Measurements from ENCODE around the gene ATP11C.
A peak's percentile ranks its signal among the peaks of the same experiment; 100 is the strongest.

ATP11C gene

GRCh38 chrX:139949703-139950102 is 16.9 kb upstream of the ATP11C start:
- no peak overlapping the region for H3K4me2 ChIP-seq (ENCODE audit: low read length)
- no peaks in the 10 kb centered on the region for H3K4me1 ChIP-seq (ENCODE audit: control insufficient read depth, insufficient read depth, low read length)
- no peaks in the 10 kb centered on the region for H3K36me3 ChIP-seq (ENCODE audit: insufficient read depth, low read length)
- no peak overlapping the region for H3K9ac ChIP-seq (ENCODE audit: low read depth, low read length)
- no peak overlapping the region for H3K4me3 ChIP-seq (ENCODE audit: low read length)
- H3K27me3 ChIP-seq (ENCODE audit: control insufficient read depth, insufficient read depth, low read length), result no peaks in the 10 kb centered on the region
- H3K9me3 ChIP-seq (replicated peaks; ENCODE audit: low read length), result no peaks in the 10 kb centered on the region

GRCh38 chrX:139945075-139945474 is 12.2 kb upstream of the ATP11C start:
- no peaks in the 10 kb centered on the region for H3K27me3 ChIP-seq (ENCODE audit: control insufficient read depth, insufficient read depth, low read length)
- no peak overlapping the region for H3K4me2 ChIP-seq (ENCODE audit: low read length)
- no peak overlapping the region for H3K4me3 ChIP-seq (ENCODE audit: low read length)
- H3K4me1 ChIP-seq (ENCODE audit: control insufficient read depth, insufficient read depth, low read length), result no peaks in the 10 kb centered on the region
- no peaks in the 10 kb centered on the region for H3K9me3 ChIP-seq (replicated peaks; ENCODE audit: low read length)
- H3K36me3 ChIP-seq (ENCODE audit: insufficient read depth, low read length), result no peaks in the 10 kb centered on the region
- no peak overlapping the region for H3K9ac ChIP-seq (ENCODE audit: low read depth, low read length)

- Histone ChIP-seq H3K9ac (ENCODE audit: low read depth, low read length) (no peak overlapping the region), H3K4me1 (ENCODE audit: control insufficient read depth, insufficient read depth, low read length) (no peaks in the 10 kb centered on the region), H3K36me3 (ENCODE audit: insufficient read depth, low read length) (no peaks in the 10 kb centered on the region), H3K27me3 (ENCODE audit: control insufficient read depth, insufficient read depth, low read length) (no peaks in the 10 kb centered on the region), H3K4me2 (ENCODE audit: low read length) (no peak overlapping the region), H3K4me3 (ENCODE audit: low read length) (no peak overlapping the region), H3K9me3 (replicated peaks; ENCODE audit: low read length) (no peaks in the 10 kb centered on the region)
Measured at GRCh38 chrX:139936259-139936658, 3.4 kb upstream of the ATP11C start.

GRCh38 chrX:139933904-139934303 is 1.1 kb upstream of the ATP11C start:
- H3K4me2 ChIP-seq (ENCODE audit: low read length), result peak overlapping the region; percentile 90
- H3K4me3 ChIP-seq (ENCODE audit: low read length), result peak overlapping the region; percentile 73
- peak overlapping the region; percentile 85 for H3K9ac ChIP-seq (ENCODE audit: low read depth, low read length)
- no peaks in the 10 kb centered on the region for H3K36me3 ChIP-seq (ENCODE audit: insufficient read depth, low read length)
- H3K4me1 ChIP-seq (ENCODE audit: control insufficient read depth, insufficient read depth, low read length), result peaks cover 13% of the 10 kb centered on the region
- H3K9me3 ChIP-seq (replicated peaks; ENCODE audit: low read length), result no peaks in the 10 kb centered on the region
- no peaks in the 10 kb centered on the region for H3K27me3 ChIP-seq (ENCODE audit: control insufficient read depth, insufficient read depth, low read length)

- peak overlapping the region; percentile 77 for H3K4me2 ChIP-seq (ENCODE audit: low read length)
- H3K9me3 ChIP-seq (replicated peaks; ENCODE audit: low read length), result no peaks in the 10 kb centered on the region
- H3K4me1 ChIP-seq (ENCODE audit: control insufficient read depth, insufficient read depth, low read length), result peaks cover 13% of the 10 kb centered on the region
- peak overlapping the region; percentile 75 for H3K4me3 ChIP-seq (ENCODE audit: low read length)
- H3K36me3 ChIP-seq (ENCODE audit: insufficient read depth, low read length), result no peaks in the 10 kb centered on the region
- H3K9ac ChIP-seq (ENCODE audit: low read depth, low read length), result peak overlapping the region; percentile 84
- H3K27me3 ChIP-seq (ENCODE audit: control insufficient read depth, insufficient read depth, low read length), result no peaks in the 10 kb centered on the region
Measured at GRCh38 chrX:139932073-139932900, 566 bp downstream of the ATP11C start.

- no peaks in the 10 kb centered on the region for H3K9me3 ChIP-seq (replicated peaks; ENCODE audit: low read length)
- H3K9ac ChIP-seq (ENCODE audit: low read depth, low read length), result peak overlapping the region; percentile 84
- H3K4me2 ChIP-seq (ENCODE audit: low read length), result peak overlapping the region; percentile 77
- H3K36me3 ChIP-seq (ENCODE audit: insufficient read depth, low read length), result no peaks in the 10 kb centered on the region
- H3K27me3 ChIP-seq (ENCODE audit: control insufficient read depth, insufficient read depth, low read length), result no peaks in the 10 kb centered on the region
- peaks cover 13% of the 10 kb centered on the region for H3K4me1 ChIP-seq (ENCODE audit: control insufficient read depth, insufficient read depth, low read length)
- H3K4me3 ChIP-seq (ENCODE audit: low read length), result peak overlapping the region; percentile 75
Measured at GRCh38 chrX:139931646-139932072, 1.2 kb downstream of the ATP11C start.

GRCh38 chrX:139930916-139931645 is 1.8 kb downstream of the ATP11C start:
- peak overlapping the region; percentile 75 for H3K4me3 ChIP-seq (ENCODE audit: low read length)
- peaks cover 13% of the 10 kb centered on the region for H3K4me1 ChIP-seq (ENCODE audit: control insufficient read depth, insufficient read depth, low read length)
- H3K9ac ChIP-seq (ENCODE audit: low read depth, low read length), result peak overlapping the region; percentile 84
- no peaks in the 10 kb centered on the region for H3K9me3 ChIP-seq (replicated peaks; ENCODE audit: low read length)
- H3K4me2 ChIP-seq (ENCODE audit: low read length), result peak overlapping the region; percentile 77
- no peaks in the 10 kb centered on the region for H3K36me3 ChIP-seq (ENCODE audit: insufficient read depth, low read length)
- no peaks in the 10 kb centered on the region for H3K27me3 ChIP-seq (ENCODE audit: control insufficient read depth, insufficient read depth, low read length)

- Histone ChIP-seq H3K4me1 (ENCODE audit: control insufficient read depth, insufficient read depth, low read length) (peaks cover 13% of the 10 kb centered on the region), H3K4me3 (ENCODE audit: low read length) (peak overlapping the region; percentile 75), H3K27me3 (ENCODE audit: control insufficient read depth, insufficient read depth, low read length) (no peaks in the 10 kb centered on the region), H3K9me3 (replicated peaks; ENCODE audit: low read length) (no peaks in the 10 kb centered on the region), H3K36me3 (ENCODE audit: insufficient read depth, low read length) (no peaks in the 10 kb centered on the region), H3K9ac (ENCODE audit: low read depth, low read length) (peak overlapping the region; percentile 84), H3K4me2 (ENCODE audit: low read length) (peak overlapping the region; percentile 77)
Measured at GRCh38 chrX:139930401-139930800, 2.5 kb downstream of the ATP11C start.

- H3K4me2 ChIP-seq (ENCODE audit: low read length), result peak overlapping the region; percentile 77
- H3K36me3 ChIP-seq (ENCODE audit: insufficient read depth, low read length), result no peaks in the 10 kb centered on the region
- peak overlapping the region; percentile 75 for H3K4me3 ChIP-seq (ENCODE audit: low read length)
- peaks cover 13% of the 10 kb centered on the region for H3K4me1 ChIP-seq (ENCODE audit: control insufficient read depth, insufficient read depth, low read length)
- no peak overlapping the region for H3K9ac ChIP-seq (ENCODE audit: low read depth, low read length)
- H3K9me3 ChIP-seq (replicated peaks; ENCODE audit: low read length), result no peaks in the 10 kb centered on the region
- no peaks in the 10 kb centered on the region for H3K27me3 ChIP-seq (ENCODE audit: control insufficient read depth, insufficient read depth, low read length)
Measured at GRCh38 chrX:139929876-139930275, 3.0 kb downstream of the ATP11C start.

- H3K4me1 ChIP-seq (ENCODE audit: control insufficient read depth, insufficient read depth, low read length), result peaks cover 4% of the 10 kb centered on the region
- no peak overlapping the region for H3K4me2 ChIP-seq (ENCODE audit: low read length)
- no peak overlapping the region for H3K9ac ChIP-seq (ENCODE audit: low read depth, low read length)
- no peaks in the 10 kb centered on the region for H3K27me3 ChIP-seq (ENCODE audit: control insufficient read depth, insufficient read depth, low read length)
- no peaks in the 10 kb centered on the region for H3K9me3 ChIP-seq (replicated peaks; ENCODE audit: low read length)
- H3K4me3 ChIP-seq (ENCODE audit: low read length), result no peak overlapping the region
- H3K36me3 ChIP-seq (ENCODE audit: insufficient read depth, low read length), result no peaks in the 10 kb centered on the region
Measured at GRCh38 chrX:139924696-139925095, 8.2 kb downstream of the ATP11C start.

- no peaks in the 10 kb centered on the region for H3K4me1 ChIP-seq (ENCODE audit: control insufficient read depth, insufficient read depth, low read length)
- no peaks in the 10 kb centered on the region for H3K9me3 ChIP-seq (replicated peaks; ENCODE audit: low read length)
- H3K9ac ChIP-seq (ENCODE audit: low read depth, low read length), result no peak overlapping the region
- no peak overlapping the region for H3K4me2 ChIP-seq (ENCODE audit: low read length)
- H3K27me3 ChIP-seq (ENCODE audit: control insufficient read depth, insufficient read depth, low read length), result no peaks in the 10 kb centered on the region
- H3K36me3 ChIP-seq (ENCODE audit: insufficient read depth, low read length), result no peaks in the 10 kb centered on the region
- H3K4me3 ChIP-seq (ENCODE audit: low read length), result no peak overlapping the region
Measured at GRCh38 chrX:139924069-139924695, 8.7 kb downstream of the ATP11C start.

Data from skeletal muscle satellite cell (primary cell).